HG02642 (cell line): ENCODE measurements around the gene NDUFS6.

Source experiments
- ATAC-seq: cut with Tn5 transposase; IDR thresholded peaks from one replicate; pipeline ENCODE4 v1.9.1; 2021; ENCODE audit warnings: mild to moderate bottlenecking; ENCODE audit not compliant: unreplicated experiment, poor library complexity

NDUFS6 gene

GRCh38 chr5:1801222-1801966 is at the start of gene NDUFS6:
NDUFS6 (plus strand) TSS chr5:1801407; CDS start chr5:1801418, 11 bp downstream.
- ATAC-seq = peak; percentile 51

- ATAC-seq = no peak
Observed at GRCh38 chr5:1751864-1752822, 49.1 kb upstream of the NDUFS6 start.

GRCh38 chr5:1752881-1753280 is 48.3 kb upstream of the NDUFS6 start:
- no peak for ATAC-seq

- ATAC-seq = no peak
Observed at GRCh38 chr5:1753490-1753889, 47.7 kb upstream of the NDUFS6 start.

GRCh38 chr5:1754531-1755220 is 46.5 kb upstream of the NDUFS6 start:
- no peak for ATAC-seq

GRCh38 chr5:1755321-1755949 is 45.8 kb upstream of the NDUFS6 start:
- ATAC-seq = no peak

- no peak for ATAC-seq
Observed at GRCh38 chr5:1756481-1756880, 44.7 kb upstream of the NDUFS6 start.

GRCh38 chr5:1757511-1757910 is 43.7 kb upstream of the NDUFS6 start:
- ATAC-seq = no peak

- ATAC-seq = no peak
Observed at GRCh38 chr5:1758574-1758973, 42.6 kb upstream of the NDUFS6 start.

- ATAC-seq = no peak
Observed at GRCh38 chr5:1759378-1759970, 41.7 kb upstream of the NDUFS6 start.

GRCh38 chr5:1760231-1760630 is 41.0 kb upstream of the NDUFS6 start:
- no peak for ATAC-seq

GRCh38 chr5:1760656-1761452 is 40.4 kb upstream of the NDUFS6 start:
- ATAC-seq = no peak

- ATAC-seq = no peak
Observed at GRCh38 chr5:1761453-1761755, 39.8 kb upstream of the NDUFS6 start.

- ATAC-seq = no peak
Observed at GRCh38 chr5:1762121-1762882, 38.9 kb upstream of the NDUFS6 start.

- no peak for ATAC-seq
Observed at GRCh38 chr5:1762883-1763547, 38.2 kb upstream of the NDUFS6 start.

- no peak for ATAC-seq
Observed at GRCh38 chr5:1763548-1763911, 37.7 kb upstream of the NDUFS6 start.

GRCh38 chr5:1763960-1764605 is 37.1 kb upstream of the NDUFS6 start:
- ATAC-seq = no peak

GRCh38 chr5:1764606-1764960 is 36.6 kb upstream of the NDUFS6 start:
- ATAC-seq = no peak
